GM21367 (cell line): ENCODE results near the gene MAGI2.

ENCODE experiments used
- ATAC-seq: cut with Tn5 transposase; IDR thresholded peaks from one replicate; pipeline ENCODE4 v1.9.1; 2021; ENCODE audit not compliant: unreplicated experiment

MAGI2 gene

GRCh38 chr7:79453558-79454360, at the start of gene MAGI2:
Gene MAGI2 (minus strand): TSS chr7:79453667. CDS start chr7:79453320, 347 bp downstream.
- no peak for ATAC-seq

- ATAC-seq: no peak
Observed at GRCh38 chr7:79502151-79502550, 48.7 kb upstream of the MAGI2 start.

GRCh38 chr7:79500759-79501158, 47.3 kb upstream of the MAGI2 start:
- no peak for ATAC-seq

- no peak for ATAC-seq
Observed at GRCh38 chr7:79497728-79498127, 44.3 kb upstream of the MAGI2 start.

GRCh38 chr7:79495544-79496272, 42.2 kb upstream of the MAGI2 start:
- ATAC-seq: no peak

- ATAC-seq: no peak
Observed at GRCh38 chr7:79494046-79494445, 40.6 kb upstream of the MAGI2 start.

- ATAC-seq: no peak
Observed at GRCh38 chr7:79489371-79489770, 35.9 kb upstream of the MAGI2 start.

- no peak for ATAC-seq
Observed at GRCh38 chr7:79478386-79478785, 24.9 kb upstream of the MAGI2 start.

GRCh38 chr7:79475455-79475854, 22.0 kb upstream of the MAGI2 start:
- no peak for ATAC-seq

GRCh38 chr7:79471699-79472098, 18.2 kb upstream of the MAGI2 start:
- no peak for ATAC-seq

GRCh38 chr7:79471283-79471682, 17.8 kb upstream of the MAGI2 start:
- ATAC-seq: no peak

GRCh38 chr7:79465551-79465950, 12.1 kb upstream of the MAGI2 start:
- no peak for ATAC-seq

- no peak for ATAC-seq
Observed at GRCh38 chr7:79464051-79464450, 10.6 kb upstream of the MAGI2 start.

- ATAC-seq: no peak
Observed at GRCh38 chr7:79462390-79462789, 8.9 kb upstream of the MAGI2 start.

- no peak for ATAC-seq
Observed at GRCh38 chr7:79461660-79462059, 8.2 kb upstream of the MAGI2 start.

- ATAC-seq: no peak
Observed at GRCh38 chr7:79459381-79459780, 5.9 kb upstream of the MAGI2 start.

- ATAC-seq: no peak
Observed at GRCh38 chr7:79458796-79459195, 5.3 kb upstream of the MAGI2 start.

- no peak for ATAC-seq
Observed at GRCh38 chr7:79455173-79455790, 1.8 kb upstream of the MAGI2 start.

- no peak for ATAC-seq
Observed at GRCh38 chr7:79454361-79454960, 994 bp upstream of the MAGI2 start.

- ATAC-seq: no peak
Observed at GRCh38 chr7:79453266-79453557, 255 bp downstream of the MAGI2 start.

- no peak for ATAC-seq
Observed at GRCh38 chr7:79452495-79453265, 787 bp downstream of the MAGI2 start.
